Liver (tissue), 9 donors: ENCODE results near the gene RTN4IP1. TPM values are rescaled to one million over a fixed set of nuclear protein-coding genes. Genes with fewer than 3 reads are reported as not detected.

Experiments used
- DNase-seq: peaks from one replicate; pipeline ENCODE4 v3.0.0-alpha.2; 2017; ENCODE audit warnings: low spot score
- H3K27ac ChIP-seq, 2 donors: one replicate each; pipeline ENCODE4 v1.7.0; 2013; ENCODE audit warnings: inconsistent platforms in 2 of 2, low read length in 2 of 2, control low read depth in 1 of 2, low read depth in 1 of 2, mild to moderate bottlenecking in 1 of 2
- H3K27me3 ChIP-seq, 4 donors: one replicate each; pipeline versions ENCODE4 v1.6.1 to v1.7.0; 2013; ENCODE audit warnings: low read length in 3 of 4, inconsistent platforms in 1 of 4, mild to moderate bottlenecking in 1 of 4, moderate library complexity in 1 of 4; ENCODE audit not compliant: control insufficient read depth in 4 of 4, insufficient read depth in 4 of 4
- H3K36me3 ChIP-seq, 4 donors: one replicate each; pipeline versions ENCODE4 v1.6.1 to v1.7.0; 2013; ENCODE audit warnings: low read length in 3 of 4, mild to moderate bottlenecking in 3 of 4, low read depth in 1 of 4, moderate library complexity in 1 of 4; ENCODE audit not compliant: control insufficient read depth in 4 of 4, insufficient read depth in 3 of 4
- H3K4me1 ChIP-seq, 4 donors: one replicate each; pipeline versions ENCODE4 v1.6.1 to v1.7.0; 2013; ENCODE audit warnings: low read length in 3 of 4, mild to moderate bottlenecking in 3 of 4, moderate library complexity in 1 of 4; ENCODE audit not compliant: control insufficient read depth in 4 of 4, insufficient read depth in 4 of 4
- H3K4me3 ChIP-seq, 3 donors: one replicate each; pipeline versions ENCODE4 v1.6.1 to v1.7.0; 2013; ENCODE audit warnings: low read length in 3 of 3, control low read depth in 1 of 3, low read depth in 1 of 3, mild to moderate bottlenecking in 1 of 3
- H3K9ac ChIP-seq, 2 donors: one replicate each; pipeline ENCODE4 v1.7.0; 2013; ENCODE audit warnings: low read length in 2 of 2, mild to moderate bottlenecking in 2 of 2, moderate library complexity in 2 of 2, control low read depth in 1 of 2, low read depth in 1 of 2
- H3K9me3 ChIP-seq, 4 donors: one replicate each; pipeline versions ENCODE4 v1.6.1 to v1.7.0; 2013; ENCODE audit warnings: low read length in 3 of 4; ENCODE audit not compliant: control insufficient read depth in 4 of 4
- ATF3 ChIP-seq: IDR thresholded peaks from 2 replicates; pipeline ENCODE4 v1.6.1; 2016; ENCODE audit warnings: antibody characterized with exemption
- CTCF ChIP-seq: fragments of 150-350 bp; IDR thresholded peaks from 2 replicates; pipeline ENCODE4 v1.5.1; 2017; ENCODE audit warnings: improper control_type of control experiment, low read depth, low read length; ENCODE audit not compliant: missing input control
- EGR1 ChIP-seq, 2 donors: IDR thresholded peaks; 2 replicates each; pipeline ENCODE4 v1.6.1; 2016 to 2018; ENCODE audit warnings: antibody characterized with exemption in 2 of 2, low read depth in 2 of 2
- FOXA1 ChIP-seq: IDR thresholded peaks from 2 replicates; pipeline ENCODE4 v1.6.1; 2016; ENCODE audit warnings: antibody characterized with exemption
- FOXA2 ChIP-seq: IDR thresholded peaks from 2 replicates; pipeline ENCODE4 v1.6.1; 2016; ENCODE audit warnings: antibody characterized with exemption
- GABPA ChIP-seq, 2 donors: IDR thresholded peaks in 1 of 2; conservative IDR thresholded peaks in 1 of 2; 2 replicates each; pipeline ENCODE4 v1.6.1; 2016; ENCODE audit warnings: antibody characterized with exemption in 2 of 2, mild to moderate bottlenecking in 1 of 2, moderate library complexity in 1 of 2
- HNF4A ChIP-seq, 2 donors: conservative IDR thresholded peaks; 2 replicates each; pipeline ENCODE4 v1.6.1; 2016; ENCODE audit warnings: antibody characterized with exemption in 2 of 2, mild to moderate bottlenecking in 2 of 2
- JUND ChIP-seq, 2 donors: IDR thresholded peaks; 2 replicates each; pipeline ENCODE4 v1.6.1; 2016; ENCODE audit warnings: antibody characterized with exemption in 2 of 2
- MAX ChIP-seq: IDR thresholded peaks from 2 replicates; pipeline ENCODE4 v1.6.1; 2016; ENCODE audit warnings: antibody characterized with exemption
- NR2F2 ChIP-seq: IDR thresholded peaks from 2 replicates; pipeline ENCODE4 v1.6.1; 2016; ENCODE audit warnings: antibody characterized with exemption
- RAD21 ChIP-seq, 2 donors: IDR thresholded peaks; 2 replicates each; pipeline ENCODE4 v1.6.1; 2016; ENCODE audit warnings: antibody characterized with exemption in 2 of 2, mild to moderate bottlenecking in 2 of 2
- REST ChIP-seq: IDR thresholded peaks from 2 replicates; pipeline ENCODE4 v1.6.1; 2016; ENCODE audit warnings: antibody characterized with exemption, mild to moderate bottlenecking
- RXRA ChIP-seq, 2 donors: IDR thresholded peaks; 2 replicates each; pipeline ENCODE4 v1.6.1; 2017 to 2018; ENCODE audit warnings: antibody characterized with exemption in 2 of 2, mild to moderate bottlenecking in 1 of 2
- TAF1 ChIP-seq: conservative IDR thresholded peaks from 2 replicates; pipeline ENCODE4 v1.6.1; 2016; ENCODE audit warnings: antibody characterized with exemption, mild to moderate bottlenecking
- YY1 ChIP-seq: IDR thresholded peaks from 2 replicates; pipeline ENCODE4 v1.6.1; 2016; ENCODE audit warnings: antibody characterized with exemption, mild to moderate bottlenecking
- ZBTB33 ChIP-seq: IDR thresholded peaks from 2 replicates; pipeline ENCODE4 v1.6.1; 2016; ENCODE audit warnings: antibody characterized with exemption
- WGBS: extraction: QIAGEN DNeasy Blood & Tissue Kit; methylation state at CpG from one replicate; pipeline ENCODE4 v1.1.7; 2013; 5-methylcytosine and 5-hydroxymethylcytosine counted together
- polyA plus RNA-seq, 2 donors: library from polyadenylated mRNA; stranded (reverse) in 1 of 2; unstranded in 1 of 2; fragments of 200-250 nt in 1 of 2; fragments of >200 nt in 1 of 2; fragmentation: Nextera tagmentation in 1 of 2; extraction: Ambion mirVana in 1 of 2; gene quantifications; one replicate each; pipeline versions ENCODE4 v1.2.1 to v1.2.3, GENCODE V29; 2013 to 2015
- total RNA-seq, 2 donors: library from RNA; depleted of rRNA; stranded (reverse); fragments of >200 nt; gene quantifications; one replicate each; pipeline ENCODE4 v1.2.3, GENCODE V29; 2014
- donor health status: healthy.
- donor health status: healthy.
- donor health status: healthy.
- donor health status: healthy.
- donor health status: healthy.

Gene RTN4IP1
- total and polyA plus RNA-seq, 4 donors = 3.7 to 6.9 (median 4.6) TPM

GRCh38 chr6:106677282-106677681 lies 48.0 kb upstream of the RTN4IP1 start:
- Histone ChIP-seq H3K27ac (no peak overlapping the region), H3K27me3 (no peaks in the 10 kb centered on the region), H3K36me3 (no peaks in the 10 kb centered on the region), H3K9me3 (no peaks in the 10 kb centered on the region), H3K4me1 (no peaks in the 10 kb centered on the region), H3K9ac (no peak overlapping the region), H3K4me3 (no peak overlapping the region)
- TF ChIP-seq RXRA (IDR thresholded peaks at IDR 0.05) = no peak
- no peak for TF ChIP-seq JUND (IDR thresholded peaks at IDR 0.05)
- no peak for TF ChIP-seq ZBTB33
- TF ChIP-seq YY1 = no peak
- TF ChIP-seq MAX = no peak
- TF ChIP-seq REST = no peak
- no peak for TF ChIP-seq FOXA1
- TF ChIP-seq NR2F2 = no peak
- no peak for TF ChIP-seq ATF3
- no peak for TF ChIP-seq EGR1 (IDR thresholded peaks at IDR 0.05; ENCODE audit: low read depth in 2 of 2)
- no peak for TF ChIP-seq CTCF
- no peak for TF ChIP-seq RAD21 (IDR thresholded peaks at IDR 0.05)
- 80% methylated on average over 3 of the region's 3 CpGs for WGBS
- no peak for DNase-seq

- Histone ChIP-seq H3K27ac (no peak overlapping the region), H3K9me3 (no peaks in the 10 kb centered on the region), H3K4me1 (no peaks in the 10 kb centered on the region), H3K36me3 (no peaks in the 10 kb centered on the region), H3K4me3 (no peak overlapping the region), H3K9ac (no peak overlapping the region), H3K27me3 (no peaks in the 10 kb centered on the region)
- no peak for DNase-seq
- TF ChIP-seq YY1 = no peak
- no peak for TF ChIP-seq JUND (IDR thresholded peaks at IDR 0.05)
- no peak for TF ChIP-seq MAX
- TF ChIP-seq FOXA2 = no peak
- no peak for TF ChIP-seq CTCF
- TF ChIP-seq ZBTB33 = no peak
- TF ChIP-seq TAF1 = no peak
- TF ChIP-seq HNF4A (conservative IDR thresholded peaks at IDR 0.05) = no peak
- no peak for TF ChIP-seq GABPA (IDR thresholded peaks at IDR 0.05 in 1 of 2, conservative IDR thresholded peaks at IDR 0.05 in 1 of 2)
- no peak for TF ChIP-seq RXRA (IDR thresholded peaks at IDR 0.05)
- no peak for TF ChIP-seq RAD21 (IDR thresholded peaks at IDR 0.05)
Measured at GRCh38 chr6:106674541-106675229, 45.4 kb upstream of the RTN4IP1 start.
